Measurements from ENCODE around the gene UBTD1.

DNA sequence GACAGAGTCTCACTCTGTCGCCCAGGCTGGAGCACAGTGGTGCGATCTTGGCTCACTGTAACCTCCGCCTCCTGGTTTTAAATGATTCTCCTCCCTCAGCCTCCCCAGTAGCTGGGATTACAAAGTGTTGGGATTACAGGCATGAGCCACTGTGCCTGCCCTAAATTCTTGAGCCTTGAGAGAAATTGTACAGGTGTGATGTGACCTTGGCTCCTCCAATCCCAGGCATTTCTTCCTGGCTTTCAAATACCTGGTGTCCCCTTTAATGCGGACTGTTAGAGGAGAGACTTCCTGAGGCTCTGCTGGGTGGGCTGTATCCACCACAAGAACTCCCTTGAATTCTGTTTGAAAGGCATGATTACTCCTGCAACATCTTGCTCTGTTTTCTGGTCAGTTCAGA, 119.6 kb downstream of the UBTD1 start:
- TF ChIP-seq, protein P1, sequence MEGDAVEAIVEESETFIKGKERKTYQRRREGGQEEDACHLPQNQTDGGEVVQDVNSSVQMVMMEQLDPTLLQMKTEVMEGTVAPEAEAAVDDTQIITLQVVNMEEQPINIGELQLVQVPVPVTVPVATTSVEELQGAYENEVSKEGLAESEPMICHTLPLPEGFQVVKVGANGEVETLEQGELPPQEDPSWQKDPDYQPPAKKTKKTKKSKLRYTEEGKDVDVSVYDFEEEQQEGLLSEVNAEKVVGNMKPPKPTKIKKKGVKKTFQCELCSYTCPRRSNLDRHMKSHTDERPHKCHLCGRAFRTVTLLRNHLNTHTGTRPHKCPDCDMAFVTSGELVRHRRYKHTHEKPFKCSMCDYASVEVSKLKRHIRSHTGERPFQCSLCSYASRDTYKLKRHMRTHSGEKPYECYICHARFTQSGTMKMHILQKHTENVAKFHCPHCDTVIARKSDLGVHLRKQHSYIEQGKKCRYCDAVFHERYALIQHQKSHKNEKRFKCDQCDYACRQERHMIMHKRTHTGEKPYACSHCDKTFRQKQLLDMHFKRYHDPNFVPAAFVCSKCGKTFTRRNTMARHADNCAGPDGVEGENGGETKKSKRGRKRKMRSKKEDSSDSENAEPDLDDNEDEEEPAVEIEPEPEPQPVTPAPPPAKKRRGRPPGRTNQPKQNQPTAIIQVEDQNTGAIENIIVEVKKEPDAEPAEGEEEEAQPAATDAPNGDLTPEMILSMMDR (IDR thresholded peaks at IDR 0.05): no peak
- no peak for TF ChIP-seq POLR2A (IDR thresholded peaks at IDR 0.05)
